ENCODE results near the gene NCAM1.

Gene NCAM1

GRCh38 chr11:113319085-113319484 is 357.9 kb downstream of the NCAM1 start:
- no peak for DNase-seq

- DNase-seq = no peak
These were observed 360.9 kb downstream of the NCAM1 start for GRCh38 chr11:113322158-113322557.

GRCh38 chr11:113324250-113324649 is 363.0 kb downstream of the NCAM1 start:
- no peak for DNase-seq

All from activated CD4-positive, alpha-beta T cell treated with anti-CD3 and anti-CD28 coated beads, Interleukin-2, amount 50 U/mL, for 1 hour (primary cell).